K562 (cell line): ENCODE data around the gene TAF1A. TPM values are rescaled to one million over a fixed set of nuclear protein-coding genes. Genes with fewer than 3 reads are reported as not detected.

Experiments used
- ATAC-seq: fragments of 200-7000 bp; cut with Tn5 transposase; 3 replicates; pipeline ENCODE4 v1.9.1; 2020; ENCODE audit warnings: moderate library complexity
- BruUV-seq: library from RNA; stranded (reverse); fragments of 400-500 nt; replicated peaks from 2 replicates; lab custom pipeline; 2021; lab: Mats Ljungman, UMichigan
- CTCF ChIA-PET: fragments of 300-600 bp; formaldehyde crosslinking; extraction: SDS; loops from one replicate; lab custom pipeline; 2021; ENCODE audit warnings: low intra/inter-chr PET ratio; lab: Yijun Ruan, JAX
- POLR2A ChIA-PET: fragments of 300-600, 350-650 bp; sonication (Branson Sonifier 250); formaldehyde crosslinking; extraction: SDS; loops from one replicate; lab custom pipeline; 2021; ENCODE audit warnings: antibody characterized with exemption, inconsistent platforms; lab: Yijun Ruan, JAX
- DNase-seq, 4 experiments: peaks; one replicate each; pipeline versions ENCODE4 v3.0.0 to v3.0.0-alpha.2; 2011 to 2018; ENCODE audit warnings: low spot score in 3 of 4, mixed read lengths in 3 of 4; ENCODE audit errors: extremely low read depth in 1 of 4
- FAIRE-seq: peaks from 2 replicates; lab custom pipeline; 2011; peaks lifted over from hg19 to GRCh38; lab: Jason Lieb, UNC
- H2AFZ ChIP-seq: 2 replicates; pipeline ENCODE4 v1.6.0; 2011; ENCODE audit warnings: low read depth, low read length, control low read depth, inconsistent platforms
- H3K27ac ChIP-seq: fragments of 200-600 bp; 3 replicates; pipeline ENCODE4 v1.8.0; 2011; ENCODE audit warnings: low read depth, mild to moderate bottlenecking, control low read depth, inconsistent platforms, low read length, moderate library complexity, mixed read lengths; ENCODE audit errors: extremely low read depth
- H3K27me3 ChIP-seq, 2 experiments: fragments of 300-600 bp in 1 of 2; 2 replicates in 1 of 2; 3 replicates in 1 of 2; pipeline versions ENCODE4 v1.6.0 to v1.8.0; 2011; ENCODE audit warnings: inconsistent platforms in 2 of 2, low read length in 2 of 2, mild to moderate bottlenecking in 1 of 2, mixed read lengths in 1 of 2, moderate library complexity in 1 of 2; ENCODE audit not compliant: control insufficient read depth in 2 of 2, insufficient read depth in 2 of 2
- H3K36me3 ChIP-seq: fragments of 300-600 bp; 3 replicates; pipeline ENCODE4 v1.8.0; 2011; ENCODE audit warnings: mild to moderate bottlenecking, low read length, inconsistent platforms; ENCODE audit not compliant: control insufficient read depth, insufficient read depth
- H3K4me1 ChIP-seq, 2 experiments: fragments of 200-600 bp in 1 of 2; replicated peaks in 1 of 2; 2 replicates in 1 of 2; 3 replicates in 1 of 2; pipeline versions ENCODE4 v1.5.1 to v1.8.0; 2011; ENCODE audit warnings: inconsistent platforms in 2 of 2, low read length in 2 of 2, mild to moderate bottlenecking in 1 of 2, mixed read lengths in 1 of 2, moderate library complexity in 1 of 2; ENCODE audit not compliant: control insufficient read depth in 2 of 2, insufficient read depth in 2 of 2
- H3K4me2 ChIP-seq: 2 replicates; pipeline ENCODE4 v1.6.1; 2011; ENCODE audit warnings: low read length, control low read depth, inconsistent platforms, mixed read lengths; ENCODE audit not compliant: insufficient read depth
- H3K4me3 ChIP-seq: fragments of 200-600 bp; sonication (generic), shearing (Covaris generic); 2 replicates; pipeline ENCODE4 v1.5.1; 2016; ENCODE audit warnings: control low read depth, inconsistent platforms
- H3K79me2 ChIP-seq: fragments of 200-600 bp; 3 replicates; pipeline ENCODE4 v1.8.0; 2011; ENCODE audit warnings: low read length, inconsistent platforms; ENCODE audit not compliant: control insufficient read depth, insufficient read depth
- H3K9ac ChIP-seq, 2 experiments: 2 replicates each; pipeline versions ENCODE4 v1.6.0 to v1.6.1; 2011; ENCODE audit warnings: low read depth in 2 of 2, low read length in 2 of 2, control low read depth in 1 of 2, inconsistent platforms in 1 of 2, mild to moderate bottlenecking in 1 of 2, mixed read lengths in 1 of 2; ENCODE audit not compliant: insufficient read depth in 1 of 2
- H3K9me1 ChIP-seq: one replicate; pipeline ENCODE4 v1.6.0; 2011; ENCODE audit warnings: inconsistent platforms, mild to moderate bottlenecking, low read length, moderate library complexity; ENCODE audit not compliant: control insufficient read depth, insufficient read depth
- H3K9me3 ChIP-seq: replicated peaks from 2 replicates; pipeline ENCODE4 v1.5.1; 2011; ENCODE audit warnings: low read depth, low read length, inconsistent platforms; ENCODE audit not compliant: control insufficient read depth, insufficient read depth
- H4K20me1 ChIP-seq: replicated peaks from 2 replicates; pipeline ENCODE4 v1.6.1; 2011; ENCODE audit warnings: low read length, inconsistent platforms, mixed read lengths; ENCODE audit not compliant: control insufficient read depth, insufficient read depth
- COPS2 ChIP-seq: fragments of 450-650 bp; conservative IDR thresholded peaks from 2 replicates; pipeline ENCODE4 v1.6.1; 2016; ENCODE audit warnings: mild to moderate bottlenecking, moderate library complexity
- DACH1 ChIP-seq: fragments of 450-650 bp; IDR thresholded peaks from 2 replicates; pipeline ENCODE4 v1.6.1; 2018; ENCODE audit not compliant: partially characterized antibody
- ESRRA ChIP-seq: fragments of 450-650 bp; IDR thresholded peaks from 2 replicates; pipeline ENCODE4 v1.6.1; 2014; ENCODE audit warnings: low read depth, mild to moderate bottlenecking, moderate library complexity, borderline replicate concordance
- HNRNPK ChIP-seq: fragments of 200-400 bp; formaldehyde crosslinking; IDR thresholded peaks from one replicate; pipeline ENCODE4 v1.6.1; 2018; ENCODE audit warnings: mild to moderate bottlenecking, low read depth, low read length; ENCODE audit not compliant: poor library complexity, severe bottlenecking
- HNRNPL ChIP-seq: fragments of 200-400 bp; formaldehyde crosslinking; IDR thresholded peaks from 2 replicates; pipeline ENCODE4 v1.6.1; 2017; ENCODE audit warnings: low read depth, mild to moderate bottlenecking, low read length
- ILK ChIP-seq: fragments of 450-650 bp; IDR thresholded peaks from 2 replicates; pipeline ENCODE4 v1.6.1; 2016; ENCODE audit warnings: missing genetic modification characterization, low read depth, mild to moderate bottlenecking, missing compliant biosample characterization, moderate library complexity, borderline replicate concordance
- PCBP1 ChIP-seq: fragments of 200-400 bp; formaldehyde crosslinking; IDR thresholded peaks from 2 replicates; pipeline ENCODE4 v1.6.1; 2018; ENCODE audit warnings: mild to moderate bottlenecking, low read depth, low read length; ENCODE audit not compliant: poor library complexity, severe bottlenecking
- POLR3A ChIP-seq: IDR thresholded peaks from 2 replicates; pipeline ENCODE4 v1.6.1; 2011; ENCODE audit warnings: borderline replicate concordance, mild to moderate bottlenecking, moderate library complexity; ENCODE audit not compliant: insufficient read length, insufficient read depth; ENCODE audit errors: extremely low read depth
- PTRF ChIP-seq: fragments of 450-650 bp; IDR thresholded peaks from 2 replicates; pipeline ENCODE4 v1.6.1; 2016; ENCODE audit warnings: mild to moderate bottlenecking, missing genetic modification characterization, missing compliant biosample characterization
- SMARCB1 ChIP-seq: IDR thresholded peaks from 2 replicates; pipeline ENCODE4 v1.6.1; 2011; ENCODE audit warnings: improper control_type of control experiment, low read depth; ENCODE audit not compliant: insufficient read length
- ZBTB17 ChIP-seq: fragments of 450-650 bp; formaldehyde crosslinking; IDR thresholded peaks from 2 replicates; pipeline ENCODE4 v1.4.0; 2020; ENCODE audit warnings: mild to moderate bottlenecking
- ZNF766 ChIP-seq: fragments of 200-800 bp; sonication (Bioruptor generic); conservative IDR thresholded peaks from 2 replicates; pipeline ENCODE4 v1.6.1; 2016; ENCODE audit warnings: missing genetic modification characterization, missing compliant biosample characterization
- ZSCAN29 ChIP-seq: fragments of 450-650 bp; IDR thresholded peaks from 2 replicates; pipeline ENCODE4 v1.6.1; 2017
- WGBS: fragments of 100-300 bp; shearing (Covaris generic); methylation state at CpG from one replicate; pipeline ENCODE4 v1.1.6; 2016; ENCODE audit warnings: low coverage, mixed read lengths; ENCODE audit not compliant: insufficient coverage; ENCODE audit errors: missing lambda C conversion rate; 5-methylcytosine and 5-hydroxymethylcytosine counted together
- in situ Hi-C: fragments of 300-500 bp; cut with MboI; formaldehyde crosslinking; loops from 4 replicates; pipeline ENCODE4 v1.15.0; 2018; ENCODE audit warnings: inconsistent platforms, mixed read lengths
- intact Hi-C: fragments of 100-400 bp; cut with micrococcal nuclease; formaldehyde crosslinking; loops from 2 replicates; pipeline ENCODE4 v1.14.2; 2022
- polyA plus RNA-seq, 8 experiments: library from polyadenylated mRNA; depleted of rRNA in 4 of 8; stranded (reverse) in 5 of 8; unstranded in 3 of 8; fragments of >200 nt; fragmentation: Nextera tagmentation in 2 of 8; fragmentation: Illumina TruSeq in 1 of 8; extraction: Ambion mirVana in 2 of 8; extraction: Trizol in 1 of 8; gene quantifications; 2 replicates each; pipeline versions ENCODE4 v1.2.1 to v1.2.3, GENCODE V29; 2011 to 2014; ENCODE audit warnings: inconsistent platforms in 1 of 8, missing spikeins in 1 of 8
- total RNA-seq, 7 experiments: library from RNA; depleted of rRNA in 6 of 7; stranded (reverse); fragments of >200 nt in 6 of 7; fragmentation: Illumina TruSeq in 2 of 7; extraction: Trizol in 2 of 7; gene quantifications; 2 replicates each; pipeline versions ENCODE4 v1.2.1 to v1.2.3, GENCODE V29; 2011 to 2021; ENCODE audit warnings: low replicate concordance in 1 of 7
- TF ChIP-seq, protein P1 (sequence below): fragments of 450-650 bp; IDR thresholded peaks from 2 replicates; pipeline ENCODE4 v1.7.0; 2016; ENCODE audit warnings: borderline replicate concordance

Gene TAF1A
- total and polyA plus RNA-seq, 9 of the 15 experiments (the other 6 are each of a cell fraction or from before 2014, with no cell fraction given), result 17.8 to 36.8 (median 25.3) TPM

- Histone ChIP-seq H4K20me1 (no peaks in the 10 kb centered on the region), H3K27ac (no peak overlapping the region), H3K9me3 (no peaks in the 10 kb centered on the region), H3K9ac (no peak overlapping the region), H3K27me3 (no peaks in the 10 kb centered on the region), H3K4me2 (no peak overlapping the region), H3K4me1 (no peaks in the 10 kb centered on the region), H3K79me2 (no peaks in the 10 kb centered on the region), H3K4me3 (no peak overlapping the region), H3K9me1 (no peaks in the 10 kb centered on the region), H3K36me3 (peaks cover 81% of the 10 kb centered on the region), H2AFZ (no peak overlapping the region)
- DNase-seq, result peak in 1 of 4 experiments; percentile 29
- BruUV-seq, result no TSS peak
- FAIRE-seq, result no peak
- TF ChIP-seq ZBTB17, result no peak
- no peak for TF ChIP-seq ZSCAN29
- TF ChIP-seq SMARCB1, result no peak
- TF ChIP-seq ESRRA, result no peak
- no peak for TF ChIP-seq ILK (tag)
- TF ChIP-seq ZNF766, result no peak
- no peak for TF ChIP-seq HNRNPK
- no peak for TF ChIP-seq DACH1
- TF ChIP-seq, protein P1, sequence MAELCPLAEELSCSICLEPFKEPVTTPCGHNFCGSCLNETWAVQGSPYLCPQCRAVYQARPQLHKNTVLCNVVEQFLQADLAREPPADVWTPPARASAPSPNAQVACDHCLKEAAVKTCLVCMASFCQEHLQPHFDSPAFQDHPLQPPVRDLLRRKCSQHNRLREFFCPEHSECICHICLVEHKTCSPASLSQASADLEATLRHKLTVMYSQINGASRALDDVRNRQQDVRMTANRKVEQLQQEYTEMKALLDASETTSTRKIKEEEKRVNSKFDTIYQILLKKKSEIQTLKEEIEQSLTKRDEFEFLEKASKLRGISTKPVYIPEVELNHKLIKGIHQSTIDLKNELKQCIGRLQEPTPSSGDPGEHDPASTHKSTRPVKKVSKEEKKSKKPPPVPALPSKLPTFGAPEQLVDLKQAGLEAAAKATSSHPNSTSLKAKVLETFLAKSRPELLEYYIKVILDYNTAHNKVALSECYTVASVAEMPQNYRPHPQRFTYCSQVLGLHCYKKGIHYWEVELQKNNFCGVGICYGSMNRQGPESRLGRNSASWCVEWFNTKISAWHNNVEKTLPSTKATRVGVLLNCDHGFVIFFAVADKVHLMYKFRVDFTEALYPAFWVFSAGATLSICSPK, result no peak
- no peak for TF ChIP-seq COPS2
- no peak for TF ChIP-seq POLR3A
- TF ChIP-seq PTRF, result no peak
- no peak for TF ChIP-seq PCBP1
- TF ChIP-seq HNRNPL, result no peak
- ChIA-PET POLR2A (interaction anchor here (1.1 to 1.8 kb wide), 2 partner anchors 15 to 73 kb away, joined by 4 to 5 read pairs; no protein-coding TSS in a partner anchor), CTCF (no interaction called here)
- peak; percentile 71 for ATAC-seq
- in situ Hi-C loops, result no loop called here
- intact Hi-C loops, result no loop called here
- 100% methylated on average over 1 of the region's 1 CpG for WGBS
Observed at GRCh38 chr1:222561656-222562055, 28.1 kb downstream of the TAF1A start.
